ENCODE measurements around the gene MTA1.

The MTA1 gene

GRCh38 chr14:105465209-105466031 lies 45.8 kb downstream of the MTA1 start:
- no peak for DNase-seq

GRCh38 chr14:105466531-105467248 lies 47.1 kb downstream of the MTA1 start:
- DNase-seq: no peak

GRCh38 chr14:105467249-105467941 lies 47.8 kb downstream of the MTA1 start:
- no peak for DNase-seq

GRCh38 chr14:105467942-105468471 lies 48.4 kb downstream of the MTA1 start:
- DNase-seq: no peak

- DNase-seq: no peak
Measured at GRCh38 chr14:105468621-105469241, 49.1 kb downstream of the MTA1 start.

GRCh38 chr14:105469456-105470349 lies 50.1 kb downstream of the MTA1 start:
- DNase-seq: peak; percentile 56

- DNase-seq: peak; percentile 71
Measured at GRCh38 chr14:105470350-105471296, 51.0 kb downstream of the MTA1 start.

GRCh38 chr14:105471297-105471821 lies 51.7 kb downstream of the MTA1 start:
- DNase-seq: no peak

- DNase-seq: no peak
Measured at GRCh38 chr14:105471823-105472485, 52.3 kb downstream of the MTA1 start.

GRCh38 chr14:105472486-105472991 lies 52.9 kb downstream of the MTA1 start:
- no peak for DNase-seq

GRCh38 chr14:105473033-105473676 lies 53.5 kb downstream of the MTA1 start:
- DNase-seq: peak; percentile 43

GRCh38 chr14:105473677-105474482 lies 54.3 kb downstream of the MTA1 start:
- peak; percentile 95 for DNase-seq

GRCh38 chr14:105474483-105475268 lies 55.0 kb downstream of the MTA1 start, which contains the start of gene CRIP2:
Gene CRIP2, plus strand, starts transcription at chr14:105474821. Its CDS starts 42 bp downstream, at chr14:105474863.
- peak; percentile 79 for DNase-seq

- DNase-seq: peak; percentile 77
Measured at GRCh38 chr14:105475269-105476096, 55.9 kb downstream of the MTA1 start.

GRCh38 chr14:105476097-105476830 lies 56.6 kb downstream of the MTA1 start:
- peak; percentile 73 for DNase-seq
